GM13977 (cell line): Measurements from ENCODE around the gene DNAJC3.
"Not testable (repeated sequence)": the region's sequence is repeated elsewhere in the genome, so short reads cannot be mapped to it uniquely, and the experiment has no call there.

Experiments
- DNase-seq: peaks from one replicate; pipeline ENCODE4 v3.0.0; 2012; ENCODE audit warnings: low spot score
- in situ Hi-C: fragments of 300-500 bp; cut with MboI; formaldehyde crosslinking; loops from one replicate; pipeline ENCODE4 v1.12.0; 2022; ENCODE audit warnings: low sequenced_read_pairs, low pct_unique_long_range_greater_than_20kb, mixed read lengths, inconsistent platforms; ENCODE audit not compliant: unreplicated experiment
- TF ChIP-seq, protein P1 (sequence below): IDR thresholded peaks from 2 replicates; pipeline ENCODE4 v1.5.1; 2012; ENCODE audit warnings: mild to moderate bottlenecking, control low read depth; ENCODE audit not compliant: insufficient read depth; ENCODE audit errors: extremely low read depth, missing control alignments

DNAJC3 gene

DNA sequence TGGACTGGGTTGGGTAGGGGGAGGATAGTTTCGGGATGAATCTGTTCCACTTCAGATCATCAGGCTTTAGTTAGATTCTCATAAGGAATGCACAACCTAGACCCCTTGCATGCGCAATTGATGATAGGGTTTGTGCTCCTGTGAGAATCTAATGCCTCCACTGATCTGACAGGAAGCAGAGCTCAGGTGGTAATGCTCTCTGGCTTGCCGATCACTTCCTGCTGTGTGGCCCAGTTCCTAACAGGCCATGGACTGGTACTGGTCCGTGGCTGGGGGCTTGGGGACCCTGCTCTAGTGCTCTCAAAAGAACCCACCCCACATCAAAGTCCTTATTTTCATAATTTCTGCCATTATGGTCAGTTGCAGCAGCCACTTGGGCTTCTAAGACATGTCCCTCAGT is 30.1 kb downstream of the DNAJC3 start:
- TF ChIP-seq, protein P1, sequence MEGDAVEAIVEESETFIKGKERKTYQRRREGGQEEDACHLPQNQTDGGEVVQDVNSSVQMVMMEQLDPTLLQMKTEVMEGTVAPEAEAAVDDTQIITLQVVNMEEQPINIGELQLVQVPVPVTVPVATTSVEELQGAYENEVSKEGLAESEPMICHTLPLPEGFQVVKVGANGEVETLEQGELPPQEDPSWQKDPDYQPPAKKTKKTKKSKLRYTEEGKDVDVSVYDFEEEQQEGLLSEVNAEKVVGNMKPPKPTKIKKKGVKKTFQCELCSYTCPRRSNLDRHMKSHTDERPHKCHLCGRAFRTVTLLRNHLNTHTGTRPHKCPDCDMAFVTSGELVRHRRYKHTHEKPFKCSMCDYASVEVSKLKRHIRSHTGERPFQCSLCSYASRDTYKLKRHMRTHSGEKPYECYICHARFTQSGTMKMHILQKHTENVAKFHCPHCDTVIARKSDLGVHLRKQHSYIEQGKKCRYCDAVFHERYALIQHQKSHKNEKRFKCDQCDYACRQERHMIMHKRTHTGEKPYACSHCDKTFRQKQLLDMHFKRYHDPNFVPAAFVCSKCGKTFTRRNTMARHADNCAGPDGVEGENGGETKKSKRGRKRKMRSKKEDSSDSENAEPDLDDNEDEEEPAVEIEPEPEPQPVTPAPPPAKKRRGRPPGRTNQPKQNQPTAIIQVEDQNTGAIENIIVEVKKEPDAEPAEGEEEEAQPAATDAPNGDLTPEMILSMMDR = no peak
- no peak for DNase-seq
- in situ Hi-C loops = no loop called here

DNA sequence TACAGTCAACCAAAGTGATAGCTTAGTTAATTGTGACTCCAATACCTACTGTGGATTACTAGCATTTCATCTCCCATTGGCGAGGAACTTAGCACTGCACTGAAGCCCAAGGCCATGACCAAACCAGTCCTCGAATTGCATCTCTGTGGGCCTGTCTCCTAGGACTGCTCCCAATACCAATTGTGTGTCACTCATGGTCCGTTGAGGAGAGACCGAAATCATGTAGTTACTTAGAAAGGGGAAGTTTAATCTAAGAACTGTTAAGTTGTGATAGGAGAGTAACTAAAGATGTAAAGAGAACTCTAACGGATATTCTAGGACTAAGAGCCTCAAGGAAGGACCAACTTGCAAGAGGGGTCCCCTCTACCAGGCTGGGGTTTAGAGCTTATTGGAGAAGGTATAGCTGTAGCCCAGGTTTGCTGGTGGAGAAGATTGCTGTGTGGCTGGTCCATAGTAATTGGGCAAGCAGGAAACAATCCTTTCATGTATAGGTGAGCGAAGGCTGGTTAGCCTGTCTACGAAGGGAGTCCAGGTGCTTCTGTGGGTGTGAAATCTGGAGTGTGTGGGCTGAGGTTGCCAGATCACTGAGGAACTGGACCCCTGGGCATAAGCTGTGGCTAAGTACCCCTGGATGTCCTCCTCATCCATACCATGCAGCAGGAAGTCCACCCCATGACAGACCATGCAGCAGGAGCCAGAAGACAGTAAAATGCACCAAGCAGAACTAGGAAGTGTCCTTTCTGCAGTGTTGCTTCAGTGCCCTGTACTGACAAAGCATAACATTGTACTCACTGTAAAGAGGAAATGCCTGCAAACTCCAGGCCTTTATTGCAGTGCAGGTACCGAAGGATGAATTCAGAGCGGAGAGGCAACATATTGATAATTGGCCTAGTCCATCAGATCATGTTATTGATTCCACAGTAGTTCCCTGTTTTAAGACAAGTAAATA is 30.8 kb downstream of the DNAJC3 start:
- in situ Hi-C loops = no loop called here
- TF ChIP-seq, protein P1 = no peak
- no peak for DNase-seq

DNA sequence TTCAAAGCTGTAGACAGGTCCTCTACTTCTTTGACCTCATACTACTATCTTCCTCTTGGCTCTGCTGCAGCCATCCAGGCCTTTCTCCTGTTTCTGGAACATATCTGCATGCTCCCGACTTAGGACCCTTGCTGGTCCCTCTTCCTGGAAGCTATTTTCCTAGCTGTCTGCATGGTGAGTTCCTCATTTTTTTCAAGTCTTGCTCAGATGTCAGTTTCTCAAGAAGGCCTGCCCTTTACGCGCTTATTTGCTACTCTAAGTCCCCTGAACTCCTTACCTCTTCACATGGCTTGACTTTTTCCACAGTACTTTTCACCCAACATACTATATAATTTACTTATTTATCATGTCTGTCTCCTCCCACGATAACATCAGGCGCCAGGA is 31.4 kb downstream of the DNAJC3 start:
- in situ Hi-C loops = no loop called here
- TF ChIP-seq, protein P1 = no peak
- DNase-seq = no peak

DNA sequence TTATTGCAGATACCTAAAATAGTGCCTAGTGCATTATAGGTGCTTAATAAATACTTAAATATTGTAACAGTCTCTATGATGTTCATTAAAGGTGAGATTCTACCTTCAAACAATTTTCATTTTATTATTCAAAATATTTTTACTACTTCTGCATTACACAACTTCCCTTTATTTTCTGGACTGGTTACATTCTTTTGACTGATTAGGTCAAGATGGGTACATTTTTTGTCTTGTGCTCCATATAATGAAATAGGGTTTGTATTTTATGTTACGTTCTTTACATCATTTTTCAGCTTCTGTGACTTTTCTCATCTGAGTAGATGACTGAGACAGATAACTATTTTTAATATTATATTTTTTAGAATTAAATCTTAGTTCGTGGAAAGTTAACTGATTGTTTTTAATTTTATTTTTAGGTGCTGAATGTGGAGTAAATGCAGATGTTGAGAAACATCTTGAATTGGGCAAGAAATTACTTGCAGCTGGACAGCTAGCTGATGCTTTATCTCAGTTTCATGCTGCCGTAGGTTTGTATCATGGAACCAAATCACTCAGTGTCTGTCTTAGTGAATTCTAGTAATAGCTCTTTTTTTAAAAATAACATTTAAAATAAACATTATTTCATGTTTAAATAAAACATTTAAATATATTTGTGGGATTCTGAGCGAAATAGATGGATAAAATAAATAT is 32.0 kb downstream of the DNAJC3 start:
- no peak for DNase-seq
- TF ChIP-seq, protein P1 = no peak
- in situ Hi-C loops = no loop called here

- TF ChIP-seq, protein P1 = no peak
- in situ Hi-C loops = no loop called here
- DNase-seq = no peak
Measured at GRCh38 chr13:95710313-95710712, 33.4 kb downstream of the DNAJC3 start.

DNA sequence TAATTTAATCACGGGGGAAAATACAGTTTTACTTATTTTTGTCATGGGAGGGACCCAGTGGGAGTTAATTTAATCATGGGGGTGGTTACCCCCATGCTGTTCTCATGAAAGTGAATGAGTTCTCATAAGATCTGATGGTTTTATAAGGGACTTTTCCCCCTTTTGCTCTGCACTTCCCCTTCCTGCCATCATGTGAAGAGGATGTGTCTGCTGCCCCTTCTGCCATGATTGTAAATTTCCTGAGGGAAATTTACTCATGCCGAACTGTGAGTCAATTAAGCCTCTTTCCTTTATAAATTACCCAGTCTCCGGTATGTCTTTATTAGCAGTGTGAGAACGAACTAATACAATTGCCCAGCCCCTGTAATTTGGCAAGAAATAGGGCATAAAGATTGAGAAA is 35.9 kb downstream of the DNAJC3 start:
- DNase-seq, in situ Hi-C loops: not testable (repeated sequence)

GRCh38 chr13:95713651-95714050 is 36.7 kb downstream of the DNAJC3 start:
- no peak for DNase-seq
- TF ChIP-seq, protein P1 = no peak
- in situ Hi-C loops = no loop called here
